ENCODE measurements around the gene P2RX1. TPM values are rescaled to one million over a fixed set of nuclear protein-coding genes. Genes with fewer than 3 reads are reported as not detected.

The P2RX1 gene
- total RNA-seq, 1 donor from 2014 or later, result 5.1 TPM

Other genes with a start within 250 kb of the P2RX1 start
- 158 TPM for gene TAX1BP3, start 247.9 kb downstream of the P2RX1 start, total RNA-seq
- gene EMC6, start 247.7 kb downstream of the P2RX1 start, total RNA-seq, result 54.0 TPM
- 37.9 TPM for gene P2RX5, start 220.3 kb downstream of the P2RX1 start, total RNA-seq
- 0.30 TPM for gene HASPIN, start 192.6 kb downstream of the P2RX1 start, total RNA-seq
- gene ITGAE, start 115.3 kb downstream of the P2RX1 start, total RNA-seq, result 20.3 TPM
- gene NCBP3, start 70.2 kb downstream of the P2RX1 start, total RNA-seq, result 32.8 TPM
- 5.2 TPM for gene CAMKK1, start 23.4 kb downstream of the P2RX1 start, total RNA-seq
- 8.9 TPM for gene ATP2A3, start 48.0 kb upstream of the P2RX1 start, total RNA-seq
- 36.9 TPM for gene ZZEF1, start 226.6 kb upstream of the P2RX1 start, total RNA-seq
- gene CYB5D2, start 226.7 kb upstream of the P2RX1 start, total RNA-seq, result 11.1 TPM